ENCODE measurements around the gene NFIC.
"Not testable (repeated sequence)": the region's sequence is repeated elsewhere in the genome, so short reads cannot be mapped to it uniquely, and the experiment has no call there.

The NFIC gene

DNA sequence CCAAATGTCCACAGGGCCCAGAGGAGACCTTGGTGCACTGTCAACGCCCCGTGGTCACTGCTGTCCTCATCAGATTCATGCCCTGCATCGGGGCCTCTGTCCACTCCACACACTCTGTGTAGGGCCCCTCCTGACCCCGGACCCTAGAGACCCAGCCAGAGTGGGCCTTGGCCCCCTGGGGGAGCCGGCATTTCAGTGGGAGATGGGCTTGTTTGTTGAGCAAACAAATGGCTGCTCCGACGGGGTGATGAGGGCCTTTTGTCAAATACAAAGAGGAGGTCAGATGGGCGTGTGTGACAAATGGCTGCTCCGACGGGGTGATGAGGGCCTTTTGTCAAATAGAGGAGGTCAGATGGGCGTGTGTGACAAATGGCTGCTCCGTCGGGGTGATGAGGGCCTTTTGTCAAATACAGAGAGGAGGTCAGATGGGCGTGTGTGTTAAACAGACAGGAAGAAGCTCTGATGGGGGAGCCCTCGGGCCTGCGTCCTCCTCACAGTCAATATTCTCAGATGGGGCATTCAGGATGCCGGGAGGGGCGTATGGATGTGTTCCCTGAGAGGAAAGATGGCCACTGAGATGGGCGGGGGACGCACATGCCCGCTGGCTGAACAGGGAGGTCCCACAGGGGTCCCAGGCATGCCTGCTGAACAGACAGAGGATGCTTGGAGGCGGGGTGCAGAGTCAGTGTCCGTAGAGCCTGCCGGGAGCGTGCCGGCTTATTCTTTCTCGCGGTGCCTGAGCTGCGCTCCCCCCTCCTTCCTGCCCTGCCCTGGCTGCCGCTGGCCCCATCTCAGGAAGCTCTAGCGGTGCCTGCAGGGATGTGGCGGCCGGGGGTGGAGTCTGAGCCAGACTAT, 77.7 kb downstream of the NFIC start:
- H3K9me3 ChIP-seq (replicated peaks in 1 of 11) = no peaks in the 10 kb centered on the region
- H3K4me2 ChIP-seq = peak overlapping the region; percentile 40 to 82 (median 75)
- H3K27ac ChIP-seq = peak overlapping the region in 8 of 11 experiments; percentile 17 to 63 (median 42); a peak in 14 of 22 replicates
- TF ChIP-seq Cebpa-rat (IDR thresholded peaks at IDR 0.05) = no peak
- peak overlapping the region in 5 of 10 experiments; percentile 4 to 20 (median 10); a peak in 2 of 20 replicates for H3K4me3 ChIP-seq
- peaks cover 35 to 64% (median 54%) of the 10 kb centered on the region in 10 experiments for H3K4me1 ChIP-seq
- H3K27me3 ChIP-seq = no peaks in the 10 kb centered on the region
- peaks cover 64 to 94% (median 85%) of the 10 kb centered on the region in 11 experiments for H3K36me3 ChIP-seq
- peaks cover 47 to 95% (median 89%) of the 10 kb centered on the region in 11 experiments for H4K20me1 ChIP-seq
- H3K9ac ChIP-seq = peak overlapping the region; percentile 38 to 72 (median 60); a peak in 19 of 22 replicates

DNA sequence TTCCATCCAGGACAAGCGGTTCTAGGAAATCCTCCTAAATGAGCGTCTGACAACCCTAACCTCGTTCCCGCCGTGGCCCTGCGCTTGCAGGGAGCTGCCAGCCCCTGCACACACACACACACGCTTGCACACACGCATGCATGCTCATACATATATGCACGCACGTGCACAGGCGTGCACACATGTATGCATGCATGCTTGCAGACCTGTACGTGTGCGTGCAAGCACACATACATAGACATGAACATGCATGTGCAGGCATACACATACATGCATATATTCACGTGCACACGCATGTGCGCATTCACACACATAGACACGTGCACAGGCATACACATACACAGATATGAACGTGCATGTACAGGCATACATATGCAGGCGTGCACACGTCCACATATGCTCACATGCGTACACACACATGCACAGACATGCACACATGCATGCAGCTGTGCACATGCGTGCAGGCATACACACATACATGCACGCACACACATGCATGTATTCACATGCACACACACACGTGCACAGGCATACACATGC, 78.4 kb downstream of the NFIC start:
- peak overlapping the region in 4 of 11 experiments; percentile 53 to 72 (median 60); a peak in 7 of 22 replicates for H3K9ac ChIP-seq
- H3K36me3 ChIP-seq = peaks cover 70 to 96% (median 90%) of the 10 kb centered on the region in 11 experiments
- 0 out of 20 replicates have a peak overlapping the region, but pooled peaks of 1 of the 10 experiments have one; percentile 20 for H3K4me3 ChIP-seq
- no peaks in the 10 kb centered on the region for H3K27me3 ChIP-seq
- H3K27ac ChIP-seq = peak overlapping the region in 2 of 11 experiments; percentile 40 to 58; a peak in 2 of 22 replicates
- H4K20me1 ChIP-seq = peaks cover 47 to 100% (median 91%) of the 10 kb centered on the region in 11 experiments
- TF ChIP-seq Cebpa-rat (IDR thresholded peaks at IDR 0.05) = no peak
- peak overlapping the region; percentile 40 to 82 (median 75) for H3K4me2 ChIP-seq
- H3K9me3 ChIP-seq (replicated peaks in 1 of 11) = no peaks in the 10 kb centered on the region
- peaks cover 42 to 69% (median 59%) of the 10 kb centered on the region in 10 experiments for H3K4me1 ChIP-seq

- H3K4me2 ChIP-seq; H3K9me3 ChIP-seq (replicated peaks in 1 of 11); H3K4me3 ChIP-seq; H3K27me3 ChIP-seq; H3K9ac ChIP-seq: not testable (repeated sequence)
- peaks cover 38 to 100% (median 87%) of the 10 kb centered on the region in 11 experiments for H4K20me1 ChIP-seq
- H3K36me3 ChIP-seq = peaks cover 81 to 97% (median 86%) of the 10 kb centered on the region in 11 experiments
- peaks cover 53 to 71% (median 61%) of the 10 kb centered on the region in 10 experiments for H3K4me1 ChIP-seq
- H3K27ac ChIP-seq = peak overlapping the region in 1 of 11 experiments; percentile 2; a peak in 2 of 22 replicates
Observed at GRCh38 chr19:3446657-3447056, 80.3 kb downstream of the NFIC start.

DNA sequence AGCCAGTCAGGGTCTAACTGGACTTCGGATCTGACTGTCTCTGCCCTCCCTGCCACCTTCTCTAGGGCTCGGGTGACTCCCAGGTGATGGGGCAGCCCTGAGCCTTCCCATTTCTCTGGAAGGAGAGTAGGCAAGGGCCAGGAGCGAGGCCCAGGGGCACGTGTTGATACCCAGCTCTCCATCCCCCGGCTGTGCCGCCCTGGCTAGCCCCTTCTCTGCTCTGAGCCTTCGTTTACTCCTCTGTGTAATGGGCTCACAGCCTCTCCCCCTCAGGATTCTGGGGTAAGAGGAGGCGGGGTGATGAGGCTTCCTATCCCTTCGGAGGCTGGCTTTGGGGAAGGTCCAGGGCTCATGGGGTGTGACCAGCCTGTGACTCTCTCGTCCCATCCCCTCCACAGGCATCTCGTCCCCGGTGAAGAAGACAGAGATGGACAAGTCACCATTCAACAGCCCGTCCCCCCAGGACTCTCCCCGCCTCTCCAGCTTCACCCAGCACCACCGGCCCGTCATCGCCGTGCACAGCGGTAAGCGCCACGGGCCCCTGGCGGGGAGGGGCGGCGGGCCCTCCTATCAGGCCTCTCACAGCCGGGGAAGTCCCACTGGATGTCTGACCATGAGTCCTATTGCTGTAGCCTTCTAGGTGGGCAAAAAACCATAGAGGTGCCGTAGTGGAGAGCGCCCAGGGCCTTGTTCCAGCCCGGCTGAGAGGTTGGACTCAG, 82.4 kb downstream of the NFIC start:
- no peaks in the 10 kb centered on the region for H3K27me3 ChIP-seq
- TF ChIP-seq Cebpa-rat (IDR thresholded peaks at IDR 0.05) = no peak
- H3K9ac ChIP-seq = peak overlapping the region in 2 of 11 experiments; percentile 11 to 15; a peak in 4 of 22 replicates
- no peak overlapping the region for H3K4me3 ChIP-seq
- no peaks in the 10 kb centered on the region for H3K9me3 ChIP-seq (replicated peaks in 1 of 11)
- H3K27ac ChIP-seq = peak overlapping the region in 1 of 11 experiments; percentile 28; a peak in 1 of 22 replicates
- H3K4me2 ChIP-seq = no peak overlapping the region
- peaks cover 38 to 62% (median 50%) of the 10 kb centered on the region in 10 experiments for H3K4me1 ChIP-seq
- H4K20me1 ChIP-seq = peaks cover 29 to 100% (median 89%) of the 10 kb centered on the region in 11 experiments
- H3K36me3 ChIP-seq = peaks cover 83 to 98% (median 90%) of the 10 kb centered on the region in 11 experiments

- Histone ChIP-seq H3K9ac (peak overlapping the region; percentile 8 to 70 (median 53); a peak in 16 of 22 replicates), H4K20me1 (peaks cover 30 to 100% (median 89%) of the 10 kb centered on the region in 11 experiments), H3K4me1 (peaks cover 24 to 50% (median 37%) of the 10 kb centered on the region in 10 experiments), H3K4me2 (peak overlapping the region; percentile 30 to 76 (median 53)), H3K27ac (peak overlapping the region; percentile 55 to 85 (median 70)), H3K4me3 (no peak overlapping the region), H3K36me3 (peaks cover 83 to 99% (median 94%) of the 10 kb centered on the region in 11 experiments), H3K27me3 (no peaks in the 10 kb centered on the region), H3K9me3 (replicated peaks in 1 of 11) (no peaks in the 10 kb centered on the region)
- no peak for TF ChIP-seq Cebpa-rat (IDR thresholded peaks at IDR 0.05)
Observed at GRCh38 chr19:3450796-3451411, 84.5 kb downstream of the NFIC start.

DNA sequence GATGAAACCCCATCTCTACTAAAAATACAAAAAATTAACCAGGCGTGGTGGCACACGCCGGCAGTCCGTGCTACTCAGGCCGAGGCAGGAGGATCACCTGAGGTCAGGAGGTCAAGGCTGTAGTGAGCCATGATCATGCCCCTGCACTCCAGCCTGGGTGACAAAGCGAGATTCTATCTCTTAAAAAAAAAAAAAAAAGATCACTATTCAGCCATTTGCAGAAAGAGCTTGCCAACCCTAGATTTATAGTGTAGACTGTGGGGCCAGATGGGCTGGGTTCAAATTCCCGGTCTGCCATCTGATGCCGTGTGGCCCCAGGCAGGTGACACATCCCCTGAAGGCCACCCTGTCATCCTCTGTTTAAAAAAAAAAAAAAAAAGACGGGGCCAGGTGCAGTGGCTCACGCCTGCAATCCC, 85.1 kb downstream of the NFIC start:
- no peak for TF ChIP-seq Cebpa-rat (IDR thresholded peaks at IDR 0.05)
- peak overlapping the region; percentile 8 to 70 (median 53); a peak in 16 of 22 replicates for H3K9ac ChIP-seq
- no peaks in the 10 kb centered on the region for H3K27me3 ChIP-seq
- H3K36me3 ChIP-seq = peaks cover 81 to 99% (median 92%) of the 10 kb centered on the region in 11 experiments
- H3K4me1 ChIP-seq = peaks cover 29 to 56% (median 41%) of the 10 kb centered on the region in 10 experiments
- peaks cover 30 to 100% (median 89%) of the 10 kb centered on the region in 11 experiments for H4K20me1 ChIP-seq
- H3K4me2 ChIP-seq = peak overlapping the region; percentile 30 to 76 (median 51)
- peak overlapping the region; percentile 55 to 85 (median 70) for H3K27ac ChIP-seq
- no peaks in the 10 kb centered on the region for H3K9me3 ChIP-seq (replicated peaks in 1 of 11)
- no peak overlapping the region for H3K4me3 ChIP-seq

GRCh38 chr19:3452171-3452941, 86.0 kb downstream of the NFIC start:
- Histone ChIP-seq H3K9me3 (replicated peaks in 1 of 11) (no peaks in the 10 kb centered on the region), H3K4me3 (no peak overlapping the region), H3K4me1 (peaks cover 38 to 65% (median 50%) of the 10 kb centered on the region in 10 experiments), H3K4me2 (peak overlapping the region in 2 of 11 experiments; percentile 66 to 75; a peak in 2 of 22 replicates), H4K20me1 (peaks cover 37 to 100% (median 90%) of the 10 kb centered on the region in 11 experiments), H3K27ac (peak overlapping the region in 4 of 11 experiments; percentile 25 to 85 (median 82); a peak in 6 of 22 replicates), H3K27me3 (no peaks in the 10 kb centered on the region), H3K9ac (peak overlapping the region in 2 of 11 experiments; percentile 16 to 68; a peak in 2 of 22 replicates), H3K36me3 (peaks cover 80 to 97% (median 89%) of the 10 kb centered on the region in 11 experiments)
- TF ChIP-seq Cebpa-rat (IDR thresholded peaks at IDR 0.05) = no peak

- H3K9me3 ChIP-seq (replicated peaks in 1 of 11); H3K4me3 ChIP-seq; H3K27me3 ChIP-seq; H3K4me2 ChIP-seq; H3K9ac ChIP-seq: not testable (repeated sequence)
- Histone ChIP-seq H3K36me3 (peaks cover 75 to 93% (median 86%) of the 10 kb centered on the region in 11 experiments), H4K20me1 (peaks cover 42 to 100% (median 90%) of the 10 kb centered on the region in 11 experiments), H3K27ac (peak overlapping the region in 2 of 11 experiments; percentile 20 to 84; a peak in 2 of 22 replicates), H3K4me1 (peaks cover 43 to 70% (median 55%) of the 10 kb centered on the region in 10 experiments)
Observed at GRCh38 chr19:3452942-3453214, 86.5 kb downstream of the NFIC start.

Data from BLaER1 treated with 17β-estradiol and CSF1 and Interleukin-3, amounts not matched to agents 10 nM and 100 nM (cell line).